Esophagus muscularis mucosa (tissue), 4 donors: ENCODE data around the gene RPL31. TPM values are rescaled to one million over a fixed set of nuclear protein-coding genes. Genes with fewer than 3 reads are reported as not detected.

Source experiments
- DNase-seq: peaks from one replicate; pipeline ENCODE4 v3.0.0-alpha.2; 2017; ENCODE audit errors: extremely low spot score
- H3K27ac ChIP-seq, 4 donors: fragments of 200-600 bp; sonication (generic); replicated peaks in 1 of 4; 1 replicate in 3 of 4; 2 replicates in 1 of 4; pipeline ENCODE4 v1.5.1; 2016 to 2019; ENCODE audit warnings: mild to moderate bottlenecking in 1 of 4
- H3K27me3 ChIP-seq, 4 donors: fragments of 200-600 bp; sonication (generic); one replicate each; pipeline versions ENCODE4 v1.5.1 to v1.6.0; 2016 to 2019
- H3K36me3 ChIP-seq, 4 donors: fragments of 200-600 bp; sonication (generic); one replicate each; pipeline ENCODE4 v1.5.1; 2016 to 2019
- H3K4me1 ChIP-seq, 4 donors: fragments of 200-600 bp; sonication (generic); one replicate each; pipeline ENCODE4 v1.5.1; 2016 to 2019
- H3K4me3 ChIP-seq, 4 donors: fragments of 200-600 bp; sonication (generic); 1 replicate in 2 of 4; 2 replicates in 2 of 4; pipeline ENCODE4 v1.5.1; 2016 to 2019; ENCODE audit warnings: mild to moderate bottlenecking in 4 of 4, moderate library complexity in 1 of 4
- H3K9me3 ChIP-seq, 4 donors: fragments of 200-600 bp; sonication (generic); 1 replicate in 3 of 4; 2 replicates in 1 of 4; pipeline ENCODE4 v1.5.1; 2016 to 2019
- EP300 ChIP-seq: sonication (generic); formaldehyde crosslinking; IDR thresholded peaks from one replicate; pipeline ENCODE4 v1.6.1; 2017; ENCODE audit warnings: antibody characterized with exemption
- POLR2A ChIP-seq: fragments of 450-650 bp; IDR thresholded peaks from one replicate; pipeline ENCODE4 v1.6.1; 2017; ENCODE audit warnings: antibody characterized with exemption, moderate library complexity, mild to moderate bottlenecking, low read depth
- POLR2AphosphoS5 ChIP-seq, 2 donors: sonication (generic); formaldehyde crosslinking; IDR thresholded peaks; one replicate each; pipeline ENCODE4 v1.6.1; 2017; ENCODE audit warnings: antibody characterized with exemption in 2 of 2
- WGBS: methylation state at CpG from one replicate; pipeline ENCODE4 v1.1.5; 2018; 5-methylcytosine and 5-hydroxymethylcytosine counted together
- intact Hi-C: fragments of 100-400 bp; cut with DNase I; formaldehyde crosslinking; loops from one replicate; pipeline ENCODE4 v1.15.1; 2023
- total RNA-seq, 4 donors: library from RNA; depleted of rRNA; stranded (reverse); fragments of >200 nt; gene quantifications; one replicate each; pipeline versions ENCODE4 v1.1.0 to v1.2.1, GENCODE V29; 2016
- TF ChIP-seq, protein P1 (sequence below), 3 experiments: fragments of 200-600 bp in 2 of 3; fragments of 450-650 bp in 1 of 3; sonication (generic) in 2 of 3; IDR thresholded peaks; one replicate each; pipeline ENCODE4 v1.5.1; 2017 to 2019; ENCODE audit warnings: antibody characterized with exemption in 3 of 3, mild to moderate bottlenecking in 2 of 3, moderate library complexity in 1 of 3

The RPL31 gene
- total RNA-seq, 4 donors from 2014 or later, result 645 to 2,101 (median 1,206) TPM

DNA sequence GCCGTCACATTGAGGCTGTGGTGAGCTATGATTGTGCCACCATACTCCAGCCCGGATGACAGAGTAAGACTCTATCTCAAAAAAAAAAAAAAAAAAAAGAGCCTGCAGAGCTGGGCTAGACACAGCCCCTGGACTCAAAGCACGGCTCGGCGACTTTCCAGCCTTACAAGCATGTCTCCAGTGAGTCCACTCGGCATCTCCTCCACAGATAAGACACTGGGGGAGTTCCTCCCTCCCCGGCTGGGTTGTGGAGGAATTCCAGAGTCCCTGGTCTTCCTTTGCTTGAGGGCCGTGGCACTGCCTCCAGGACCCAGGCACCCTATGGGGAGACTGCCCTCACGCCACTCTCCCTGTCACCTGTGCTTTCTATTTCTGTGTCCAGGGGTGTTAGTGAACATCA is 30.9 kb upstream of the RPL31 start:
- WGBS, result 88% methylated on average over 9 of the region's 9 CpGs
- TF ChIP-seq POLR2AphosphoS5 (IDR thresholded peaks at IDR 0.05) (no peak), POLR2A (no peak), EP300 (no peak)
- TF ChIP-seq, protein P1, sequence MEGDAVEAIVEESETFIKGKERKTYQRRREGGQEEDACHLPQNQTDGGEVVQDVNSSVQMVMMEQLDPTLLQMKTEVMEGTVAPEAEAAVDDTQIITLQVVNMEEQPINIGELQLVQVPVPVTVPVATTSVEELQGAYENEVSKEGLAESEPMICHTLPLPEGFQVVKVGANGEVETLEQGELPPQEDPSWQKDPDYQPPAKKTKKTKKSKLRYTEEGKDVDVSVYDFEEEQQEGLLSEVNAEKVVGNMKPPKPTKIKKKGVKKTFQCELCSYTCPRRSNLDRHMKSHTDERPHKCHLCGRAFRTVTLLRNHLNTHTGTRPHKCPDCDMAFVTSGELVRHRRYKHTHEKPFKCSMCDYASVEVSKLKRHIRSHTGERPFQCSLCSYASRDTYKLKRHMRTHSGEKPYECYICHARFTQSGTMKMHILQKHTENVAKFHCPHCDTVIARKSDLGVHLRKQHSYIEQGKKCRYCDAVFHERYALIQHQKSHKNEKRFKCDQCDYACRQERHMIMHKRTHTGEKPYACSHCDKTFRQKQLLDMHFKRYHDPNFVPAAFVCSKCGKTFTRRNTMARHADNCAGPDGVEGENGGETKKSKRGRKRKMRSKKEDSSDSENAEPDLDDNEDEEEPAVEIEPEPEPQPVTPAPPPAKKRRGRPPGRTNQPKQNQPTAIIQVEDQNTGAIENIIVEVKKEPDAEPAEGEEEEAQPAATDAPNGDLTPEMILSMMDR (IDR thresholded peaks at IDR 0.05), result no peak
- H3K27me3 ChIP-seq, result no peaks in the 10 kb centered on the region
- no peak overlapping the region for H3K27ac ChIP-seq
- intact Hi-C loops, result no loop called here
- peaks cover 0 to 89% (median 74%) of the 10 kb centered on the region in 4 donors for H3K36me3 ChIP-seq
- no peaks in the 10 kb centered on the region for H3K9me3 ChIP-seq
- no peak for DNase-seq
- H3K4me3 ChIP-seq, result no peak overlapping the region
- H3K4me1 ChIP-seq, result no peaks in the 10 kb centered on the region

DNA sequence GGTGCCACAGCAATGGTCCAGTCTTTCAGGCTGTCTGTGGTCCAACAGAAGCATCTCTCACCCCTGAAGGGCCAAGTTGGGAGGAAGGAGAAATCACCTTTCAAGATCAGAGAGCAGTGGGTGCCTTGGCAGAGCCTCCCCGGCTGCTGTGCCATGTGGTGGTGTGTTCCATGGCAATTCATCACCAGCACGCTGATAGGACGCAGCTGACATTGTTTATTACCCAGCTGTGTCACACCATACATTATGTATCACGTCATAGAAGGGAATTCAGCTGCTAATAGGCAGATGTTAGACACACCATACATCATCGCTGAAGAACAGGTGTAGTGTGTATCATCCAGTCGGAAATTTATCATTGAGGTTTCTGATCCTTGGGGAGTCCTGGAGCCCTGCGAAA is 29.6 kb upstream of the RPL31 start:
- 87% methylated on average over 5 of the region's 7 CpGs for WGBS
- intact Hi-C loops, result no loop called here
- Histone ChIP-seq H3K27ac (no peak overlapping the region), H3K4me1 (no peaks in the 10 kb centered on the region), H3K9me3 (no peaks in the 10 kb centered on the region), H3K36me3 (peaks cover 0 to 100% (median 86%) of the 10 kb centered on the region in 4 donors), H3K4me3 (no peak overlapping the region), H3K27me3 (no peaks in the 10 kb centered on the region)
- DNase-seq, result no peak
- TF ChIP-seq, protein P1 (IDR thresholded peaks at IDR 0.05), result no peak
- no peak for TF ChIP-seq POLR2AphosphoS5 (IDR thresholded peaks at IDR 0.05)
- TF ChIP-seq POLR2A, result no peak
- TF ChIP-seq EP300, result no peak

DNA sequence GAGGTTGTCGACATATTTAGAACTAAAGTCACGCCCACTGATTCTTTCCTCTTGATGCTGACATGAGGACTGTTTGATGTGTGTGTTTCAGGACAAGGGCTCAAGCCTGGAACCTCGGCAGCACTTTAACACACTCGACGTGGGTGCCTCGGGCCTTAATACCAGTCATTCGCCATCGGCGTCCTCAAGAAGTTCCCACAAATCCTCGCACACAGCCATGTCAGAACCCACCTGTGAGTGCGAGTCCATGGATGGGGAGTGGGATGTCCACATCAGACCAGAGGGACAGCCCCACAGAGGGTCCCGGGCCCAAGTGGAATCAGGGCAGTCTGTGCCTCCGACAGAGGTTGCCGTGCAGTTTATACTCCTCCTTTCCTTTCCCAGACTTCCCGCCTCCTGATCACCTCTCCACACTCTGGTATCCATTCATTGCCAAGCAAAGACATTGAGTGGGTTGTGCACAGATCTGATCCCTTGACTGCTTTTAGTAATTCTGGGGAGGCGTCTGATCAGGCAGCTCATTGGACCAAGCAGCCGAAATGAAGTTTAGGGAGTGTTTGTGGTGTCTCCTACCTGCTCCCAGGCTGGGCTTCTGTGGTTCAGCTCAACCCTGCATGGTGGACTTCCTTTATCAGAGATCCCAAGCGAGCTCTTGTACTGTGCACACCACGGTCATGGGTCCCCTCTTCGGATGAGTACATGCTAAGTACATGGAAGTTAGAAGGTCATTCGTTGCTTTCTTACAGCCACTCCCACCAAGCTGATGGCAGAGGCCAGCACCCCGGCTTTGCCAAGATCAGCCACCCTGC is 27.2 kb upstream of the RPL31 start:
- peaks cover 0 to 87% (median 70%) of the 10 kb centered on the region in 4 donors for H3K36me3 ChIP-seq

DNA sequence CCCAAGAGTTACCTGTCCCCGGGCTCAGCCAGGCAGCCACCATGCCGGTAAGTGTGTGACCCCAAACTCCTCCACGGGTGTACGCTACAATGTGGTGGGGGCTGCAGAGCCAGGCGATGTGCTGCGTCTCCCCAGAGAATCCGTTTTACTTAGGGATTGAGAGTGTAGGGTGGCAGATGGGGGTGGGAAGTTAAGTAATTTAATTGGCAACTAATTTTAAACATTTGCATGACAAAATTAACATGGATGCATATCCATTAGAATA is 26.6 kb upstream of the RPL31 start:
- H3K9me3 ChIP-seq, result no peaks in the 10 kb centered on the region
- no peak for DNase-seq
- 94% methylated on average over 7 of the region's 7 CpGs for WGBS
- peaks cover 0 to 87% (median 65%) of the 10 kb centered on the region in 4 donors for H3K36me3 ChIP-seq
- H3K4me1 ChIP-seq, result peaks cover 0 to 18% (median 10%) of the 10 kb centered on the region in 4 donors
- TF ChIP-seq EP300, result no peak
- TF ChIP-seq POLR2AphosphoS5 (IDR thresholded peaks at IDR 0.05), result no peak
- TF ChIP-seq POLR2A, result no peak
- TF ChIP-seq, protein P1 (IDR thresholded peaks at IDR 0.05), result no peak
- no peaks in the 10 kb centered on the region for H3K27me3 ChIP-seq
- H3K4me3 ChIP-seq, result no peak overlapping the region
- intact Hi-C loops, result no loop called here
- H3K27ac ChIP-seq, result no peak overlapping the region

More for the DNA sequence above, 27.2 kb upstream of the RPL31 start:
- Histone ChIP-seq H3K4me3 (no peak overlapping the region), H3K4me1 (peaks cover 0 to 18% (median 10%) of the 10 kb centered on the region in 4 donors), H3K27me3 (no peaks in the 10 kb centered on the region), H3K9me3 (no peaks in the 10 kb centered on the region), H3K27ac (no peak overlapping the region)
- intact Hi-C loops, result no loop called here
- no peak for TF ChIP-seq EP300
- TF ChIP-seq POLR2A, result no peak
- TF ChIP-seq, protein P1 (IDR thresholded peaks at IDR 0.05), result no peak
- no peak for TF ChIP-seq POLR2AphosphoS5 (IDR thresholded peaks at IDR 0.05)
- no peak for DNase-seq
- 92% methylated on average over 21 of the region's 22 CpGs for WGBS
